Midbrain (tissue), 1 donor: ENCODE data around the gene MALT1.
"Not testable (repeated sequence)": the region's sequence is repeated elsewhere in the genome, so short reads cannot be mapped to it uniquely, and the experiment has no call there.

Experiments
- DNase-seq: peaks from one replicate; lab custom pipeline; 2025; lab: John Stamatoyannopoulos, UW

The MALT1 gene

DNA sequence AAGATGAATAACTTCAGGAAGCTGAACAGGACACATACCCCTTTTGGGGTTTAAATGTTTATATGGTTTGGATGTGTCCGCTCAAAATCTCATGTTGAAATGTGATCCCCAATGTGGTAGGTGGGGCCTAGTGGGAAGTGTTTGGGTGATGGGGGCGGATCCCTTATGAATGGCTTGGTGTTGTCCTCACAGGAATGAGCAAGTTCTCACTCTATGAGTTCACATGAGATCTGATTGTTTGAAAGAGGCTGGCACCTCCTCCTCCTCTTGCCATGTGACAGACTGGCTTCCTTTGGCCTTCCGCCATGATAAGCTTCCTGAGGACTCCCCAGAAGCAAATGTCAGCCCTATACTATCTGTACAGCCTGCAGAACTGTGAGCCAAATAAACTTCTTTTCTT, 104.8 kb downstream of the MALT1 start:
- no peak for DNase-seq

GRCh38 chr18:58776541-58776940, 105.3 kb downstream of the MALT1 start:
- DNase-seq, result not testable (repeated sequence)

- DNase-seq, result no peak
Measured at GRCh38 chr18:58777471-58777870, 106.2 kb downstream of the MALT1 start.

- no peak for DNase-seq
Measured at GRCh38 chr18:58779529-58779928, 108.3 kb downstream of the MALT1 start.

DNA sequence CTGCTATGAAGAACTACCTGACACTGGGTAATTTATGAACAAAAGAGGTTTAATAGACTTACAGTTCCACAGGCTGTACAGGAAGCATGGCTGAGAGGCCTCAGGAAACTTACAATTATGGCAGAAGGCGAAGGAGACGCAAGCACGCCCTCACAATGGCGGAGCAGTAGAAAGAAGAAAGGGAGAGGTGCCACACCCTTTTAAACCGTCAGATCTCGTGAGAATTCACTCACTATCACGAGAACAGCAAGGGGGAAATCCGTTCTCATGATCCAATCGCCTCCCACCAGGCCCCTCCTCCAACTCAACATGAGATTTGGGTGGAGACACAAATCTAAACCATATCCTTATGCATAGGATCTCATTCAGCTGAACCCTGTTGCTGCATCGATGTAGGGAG, 108.8 kb downstream of the MALT1 start:
- no peak for DNase-seq

- peak; percentile 91 for DNase-seq
Measured at GRCh38 chr18:58781627-58782194, 110.4 kb downstream of the MALT1 start.

DNA sequence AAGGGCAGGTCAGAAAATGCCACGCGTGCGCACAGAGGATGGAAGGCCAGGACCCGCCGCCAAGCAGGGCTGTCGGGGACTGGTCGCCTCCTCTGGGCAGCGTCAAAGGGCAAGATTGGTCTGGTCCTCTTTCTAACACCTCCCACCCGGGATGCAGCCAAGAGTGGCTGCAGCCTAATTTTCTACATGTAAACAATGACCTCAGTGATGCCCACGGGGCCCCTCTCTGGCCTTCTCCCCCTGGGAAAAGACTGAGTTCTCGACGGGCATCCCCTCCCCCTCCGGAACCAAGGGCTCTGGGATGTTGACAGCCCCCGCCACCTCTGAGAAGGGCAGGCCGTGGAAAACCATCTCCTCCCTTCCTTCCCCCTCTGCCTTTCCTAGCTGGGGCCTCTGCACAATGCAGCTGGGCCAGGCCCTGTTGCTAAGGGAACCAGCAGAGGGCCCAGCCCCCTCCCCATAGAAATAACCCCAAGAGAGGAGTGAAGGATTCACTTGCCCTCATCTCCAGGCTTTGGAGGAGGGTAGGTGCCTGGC, 113.4 kb downstream of the MALT1 start:
- no peak for DNase-seq

- DNase-seq, result no peak
Measured at GRCh38 chr18:58785171-58785805, 114.0 kb downstream of the MALT1 start.

GRCh38 chr18:58785870-58786269, 114.6 kb downstream of the MALT1 start:
- no peak for DNase-seq

DNA sequence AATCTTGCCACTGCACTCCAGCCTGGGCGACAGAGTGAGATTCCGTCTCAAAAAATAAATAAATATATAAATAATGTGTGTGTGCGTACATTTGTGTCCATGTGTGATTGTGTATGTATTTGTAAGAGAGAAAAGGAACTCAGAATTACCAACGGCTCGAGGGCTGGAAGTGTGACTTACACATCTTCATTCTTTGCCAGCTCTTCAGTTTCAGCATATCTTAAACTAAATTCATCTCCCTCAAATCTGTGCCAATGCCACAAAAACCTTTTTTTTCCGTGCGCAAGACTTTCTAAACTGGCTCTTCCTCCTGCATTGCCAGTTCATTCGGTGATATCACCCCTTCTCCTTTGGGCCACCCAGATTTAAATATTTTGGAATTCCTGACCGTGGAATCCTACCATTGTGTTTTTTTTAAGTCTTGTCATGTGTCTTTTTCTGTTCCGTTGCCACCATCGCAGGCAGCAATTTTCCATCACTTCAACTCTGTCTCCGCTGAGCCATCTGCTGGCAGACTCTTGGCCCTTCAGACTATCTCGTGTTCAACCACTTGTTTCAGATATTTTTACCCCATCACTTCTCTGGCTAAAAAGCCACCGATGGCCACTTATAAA, 116.4 kb downstream of the MALT1 start:
- peak; percentile 14 for DNase-seq

DNA sequence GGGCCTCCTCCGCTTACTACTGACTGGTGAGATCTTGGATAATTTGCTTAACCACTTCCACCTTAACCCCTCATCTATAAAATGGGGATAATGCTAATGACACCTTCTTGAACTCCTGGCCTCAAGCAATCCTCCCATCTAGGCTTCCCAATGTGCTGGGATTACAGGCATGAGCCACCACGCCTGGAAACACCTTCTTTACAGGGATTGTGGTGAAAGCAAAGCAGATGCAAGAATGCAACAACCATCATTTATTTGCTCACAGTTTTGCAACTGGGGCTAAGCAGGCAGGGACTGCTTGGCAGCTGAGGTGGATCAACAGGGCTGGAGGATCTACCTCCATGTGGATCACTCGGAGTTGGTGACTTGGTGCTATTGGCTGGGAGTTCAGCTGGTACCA, 117.2 kb downstream of the MALT1 start:
- DNase-seq, result no peak

DNA sequence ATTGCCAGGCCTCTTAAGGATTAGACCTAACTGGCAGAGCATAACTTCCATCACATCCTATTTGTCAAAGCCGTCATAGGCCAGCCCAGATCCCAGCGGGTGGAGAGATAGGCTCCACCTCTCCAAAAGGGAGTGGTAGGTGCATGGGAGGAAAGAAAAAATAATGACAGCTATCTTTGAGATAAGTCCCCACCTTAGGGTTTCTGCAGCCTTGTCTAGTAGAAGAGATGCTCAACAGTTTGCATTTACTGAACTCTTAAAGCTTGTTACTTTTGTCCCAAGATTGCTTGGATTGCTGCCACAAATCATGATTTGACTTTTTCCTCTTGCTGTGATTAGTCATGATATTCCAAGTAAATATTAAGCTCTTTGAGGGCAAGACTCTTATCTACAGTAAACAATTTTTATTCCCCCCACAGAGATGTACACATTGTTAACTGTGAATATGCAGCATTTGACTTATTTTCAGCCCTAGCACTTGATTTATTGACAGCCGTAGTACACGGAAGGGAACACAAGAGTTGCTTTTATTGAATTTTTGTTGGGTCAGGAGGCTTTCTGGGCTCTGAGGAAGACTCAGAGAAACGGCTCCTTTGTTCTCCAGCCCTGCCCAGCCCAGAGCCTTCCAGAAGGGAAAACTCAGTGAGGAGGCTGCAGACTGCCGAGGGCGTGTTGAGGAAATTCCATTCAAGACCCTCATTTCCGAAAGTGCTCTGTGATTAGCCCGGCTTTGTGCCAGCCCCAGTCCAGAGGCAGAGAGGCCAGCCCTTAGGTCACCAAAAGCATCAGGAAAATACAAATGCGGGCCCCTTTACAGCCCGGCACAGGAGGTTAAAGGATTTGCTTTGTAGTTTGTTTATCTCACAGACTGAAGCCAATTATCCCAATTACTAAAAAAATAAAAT, 118.0 kb downstream of the MALT1 start:
- DNase-seq, result peak; percentile 72

GRCh38 chr18:58789876-58790240, 118.6 kb downstream of the MALT1 start:
- no peak for DNase-seq

- DNase-seq, result no peak
Measured at GRCh38 chr18:58792086-58792485, 120.8 kb downstream of the MALT1 start.

- no peak for DNase-seq
Measured at GRCh38 chr18:58793361-58793760, 122.1 kb downstream of the MALT1 start.

DNA sequence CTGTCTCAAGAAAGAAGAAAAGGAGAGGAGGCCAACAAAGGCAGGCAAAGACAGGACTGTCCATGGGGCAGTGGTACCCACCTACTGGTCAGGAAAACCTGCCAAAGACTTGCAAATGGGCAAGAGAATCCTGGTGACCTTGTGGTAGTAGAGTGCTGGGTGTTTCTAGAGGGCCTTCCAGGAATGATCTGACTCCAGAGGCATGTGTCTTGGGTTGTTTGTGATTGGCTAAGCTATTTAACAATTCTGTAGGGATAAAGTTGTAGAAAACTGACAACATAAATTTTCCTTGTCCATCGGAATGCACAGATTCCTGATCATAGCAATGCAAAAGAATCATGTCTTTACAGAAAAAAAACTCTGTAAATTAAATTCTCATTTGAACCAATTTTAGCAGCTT, 125.0 kb downstream of the MALT1 start:
- no peak for DNase-seq

- no peak for DNase-seq
Measured at GRCh38 chr18:58800582-58800981, 129.3 kb downstream of the MALT1 start.

- no peak for DNase-seq
Measured at GRCh38 chr18:58802959-58803358, 131.7 kb downstream of the MALT1 start.

- DNase-seq, result no peak
Measured at GRCh38 chr18:58803978-58804377, 132.7 kb downstream of the MALT1 start.
